Measurements from ENCODE around the gene LSM8. TPM values are rescaled to one million over a fixed set of nuclear protein-coding genes. Genes with fewer than 3 reads are reported as not detected.
"Not testable (repeated sequence)": the region's sequence is repeated elsewhere in the genome, so short reads cannot be mapped to it uniquely, and the experiment has no call there.

The LSM8 gene
- total RNA-seq, 1 donor from 2014 or later: 116 TPM

GRCh38 chr7:118214051-118214832 lies 30.3 kb downstream of the LSM8 start:
- DNase-seq: peak; percentile 62

GRCh38 chr7:118214833-118215182 lies 30.8 kb downstream of the LSM8 start:
- no peak for DNase-seq

GRCh38 chr7:118217210-118217619 lies 33.3 kb downstream of the LSM8 start:
- DNase-seq: no peak

- DNase-seq: no peak
Observed at GRCh38 chr7:118218413-118219156, 34.6 kb downstream of the LSM8 start.

GRCh38 chr7:118219157-118219512 lies 35.2 kb downstream of the LSM8 start:
- no peak for DNase-seq

GRCh38 chr7:118220583-118220982 lies 36.6 kb downstream of the LSM8 start:
- no peak for DNase-seq

GRCh38 chr7:118222591-118222990 lies 38.6 kb downstream of the LSM8 start:
- no peak for DNase-seq

- DNase-seq: no peak
Observed at GRCh38 chr7:118224521-118224920, 40.6 kb downstream of the LSM8 start, which contains the start of gene ANKRD7. ANKRD7 (plus strand) TSS chr7:118224704; CDS start chr7:118224831, 127 bp downstream.

GRCh38 chr7:118232837-118233236 lies 48.9 kb downstream of the LSM8 start:
- DNase-seq: no peak

- DNase-seq: no peak
Observed at GRCh38 chr7:118233799-118234198, 49.8 kb downstream of the LSM8 start.

- no peak for DNase-seq
Observed at GRCh38 chr7:118239014-118239413, 55.0 kb downstream of the LSM8 start.

- not testable (repeated sequence) for DNase-seq
Observed at GRCh38 chr7:118240320-118240719, 56.4 kb downstream of the LSM8 start.

Other genes starting within 250 kb of the LSM8 start
- 5.9 TPM for gene ANKRD7, start 40.5 kb downstream of the LSM8 start, total RNA-seq